HG03342 (cell line): ENCODE measurements around the gene CFAP161.
"Not testable (repeated sequence)": the region's sequence is repeated elsewhere in the genome, so short reads cannot be mapped to it uniquely, and the experiment has no call there.

Source experiments
- ATAC-seq: cut with Tn5 transposase; IDR thresholded peaks from one replicate; pipeline ENCODE4 v1.9.1; 2021; ENCODE audit warnings: mild to moderate bottlenecking, moderate library complexity; ENCODE audit not compliant: unreplicated experiment

Gene CFAP161

DNA sequence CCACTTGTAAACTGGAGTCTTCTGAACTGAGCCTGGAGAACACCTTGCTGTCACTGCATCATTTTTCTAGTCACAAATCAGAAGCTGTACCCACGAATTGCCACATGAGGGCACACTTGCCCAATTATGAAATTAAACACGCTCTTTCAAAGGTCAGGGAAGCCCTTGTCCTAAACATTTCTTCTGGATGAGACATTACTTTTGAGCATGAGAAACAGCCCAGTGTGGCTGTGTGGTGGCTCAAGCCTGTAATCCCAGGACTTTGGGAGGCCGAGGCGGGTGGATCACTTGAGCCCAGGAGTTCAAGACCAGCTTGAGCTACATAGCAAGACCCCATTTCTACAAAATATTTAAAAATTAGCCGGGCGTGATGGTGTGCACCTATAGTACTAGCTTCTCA is 27.5 kb upstream of the CFAP161 start:
- no peak for ATAC-seq

DNA sequence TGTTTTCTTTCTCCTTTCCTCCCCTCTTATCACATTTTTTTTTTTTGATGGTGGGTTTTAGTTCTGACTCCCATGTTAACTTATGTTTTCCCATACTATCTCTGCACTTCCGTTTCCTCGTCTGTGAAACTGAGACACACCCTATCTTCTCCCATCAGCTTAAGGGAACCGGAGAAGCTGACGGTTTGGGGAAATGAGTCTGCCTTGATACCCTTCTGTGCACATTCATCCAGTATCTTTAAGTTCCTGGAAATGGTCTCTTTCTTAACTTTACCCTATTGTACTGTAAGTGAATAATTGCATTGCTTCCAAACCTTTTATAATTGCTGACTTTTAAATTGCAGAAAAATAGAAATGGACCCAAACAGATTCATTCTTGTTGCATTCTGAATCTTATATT is 26.2 kb upstream of the CFAP161 start:
- no peak for ATAC-seq

DNA sequence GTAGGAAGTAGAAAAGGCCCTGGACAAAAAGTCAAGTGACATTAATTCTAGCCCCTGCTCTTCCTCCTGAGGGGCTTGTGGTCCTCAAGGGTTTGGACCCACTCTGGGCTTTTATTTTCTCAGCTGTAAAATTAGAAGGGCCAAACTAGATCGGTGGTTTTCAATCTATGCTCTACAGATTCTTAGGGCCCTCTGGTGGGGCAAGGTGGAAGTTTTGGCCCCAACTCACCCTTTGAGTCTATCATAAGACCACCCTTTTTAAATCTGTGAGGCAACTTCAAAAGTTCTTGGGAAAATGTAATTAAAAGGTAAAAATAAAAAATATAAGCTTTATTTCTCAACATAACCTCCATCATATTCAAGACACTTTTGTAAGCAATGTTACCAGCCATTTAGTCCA is 25.6 kb upstream of the CFAP161 start:
- ATAC-seq: no peak

DNA sequence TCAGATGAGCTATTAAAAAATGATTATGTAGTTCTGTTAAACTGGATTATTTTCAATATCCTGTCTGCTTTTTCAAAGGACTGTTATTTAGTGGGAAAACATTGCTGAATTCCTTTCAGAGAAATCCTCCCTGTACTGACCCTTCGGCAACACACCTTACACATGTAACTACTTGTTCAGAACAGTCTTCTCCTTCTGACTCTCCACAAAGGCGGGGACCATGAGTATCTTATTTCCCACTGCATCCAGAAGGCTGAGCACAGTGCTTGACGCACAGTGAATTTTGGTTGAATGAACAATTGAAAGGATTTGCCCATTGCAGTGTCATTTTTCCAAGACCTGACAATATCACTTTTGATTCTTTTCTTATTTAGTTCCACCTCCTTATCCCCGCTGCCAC is 23.1 kb upstream of the CFAP161 start:
- no peak for ATAC-seq

DNA sequence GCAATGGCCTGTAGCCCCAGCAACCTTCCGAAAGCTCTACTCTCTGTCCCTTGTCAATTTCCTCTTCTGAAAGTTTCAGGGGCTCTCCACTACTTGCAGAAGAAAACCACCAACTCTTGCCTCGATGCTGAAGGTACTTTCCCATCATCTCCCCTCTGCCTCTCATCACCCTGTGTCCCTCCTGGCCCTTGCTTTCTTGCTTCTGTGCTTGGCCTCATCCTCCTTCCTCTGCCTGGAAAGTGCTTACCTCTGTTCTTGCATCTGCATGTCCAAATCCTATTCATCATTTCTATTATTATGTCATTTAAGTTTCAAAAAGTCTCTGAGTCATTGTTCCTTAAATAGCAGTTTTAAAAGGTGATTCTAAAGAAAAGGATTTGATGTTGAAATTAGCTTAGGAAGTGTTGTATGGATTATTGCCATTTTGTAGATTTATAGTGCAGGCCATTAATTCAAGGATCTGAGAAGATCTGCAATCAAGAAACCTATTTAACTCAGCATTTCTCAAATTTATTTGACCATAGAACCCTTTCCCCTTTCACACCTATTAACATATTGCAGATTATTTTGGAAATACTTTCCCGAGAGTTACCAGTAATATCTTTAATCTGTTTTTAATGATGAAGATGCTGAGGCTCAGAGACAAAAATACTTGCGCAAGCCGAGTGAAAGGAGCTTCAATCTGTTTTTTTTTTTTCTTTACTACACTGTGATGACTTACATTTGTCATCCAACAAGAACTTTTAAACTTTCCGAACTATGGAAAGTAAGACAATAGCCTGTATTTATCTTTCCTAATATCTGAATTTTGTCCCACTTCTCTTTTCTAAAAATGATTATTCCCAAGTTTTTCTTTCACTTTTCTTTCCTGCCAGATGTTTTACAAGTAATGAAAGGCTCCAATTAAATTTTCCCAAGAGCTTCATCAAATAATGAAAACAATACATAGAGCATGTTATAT is 22.3 kb upstream of the CFAP161 start:
- peak; percentile 90 for ATAC-seq

DNA sequence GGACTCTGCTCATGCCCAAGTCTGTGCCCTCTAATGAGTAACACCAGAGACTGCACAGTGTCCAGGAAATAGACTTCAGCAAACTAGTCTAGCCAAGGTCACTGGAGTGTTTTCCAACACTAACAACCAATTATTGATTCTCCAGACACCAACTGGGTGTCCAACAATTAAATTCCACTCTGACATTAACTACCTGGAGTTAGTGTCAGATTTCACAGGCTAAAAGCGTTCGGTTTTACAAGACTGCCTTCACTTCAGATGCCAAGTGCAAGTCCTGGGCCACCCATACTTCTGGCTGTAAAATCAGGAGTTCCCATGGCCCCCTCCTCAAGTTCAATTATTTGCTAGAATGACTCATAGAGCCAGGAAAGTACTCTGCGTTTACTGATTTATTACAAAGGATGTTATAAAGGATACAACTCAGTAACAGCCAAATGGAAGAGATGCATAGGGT is 20.8 kb upstream of the CFAP161 start:
- ATAC-seq: no peak

DNA sequence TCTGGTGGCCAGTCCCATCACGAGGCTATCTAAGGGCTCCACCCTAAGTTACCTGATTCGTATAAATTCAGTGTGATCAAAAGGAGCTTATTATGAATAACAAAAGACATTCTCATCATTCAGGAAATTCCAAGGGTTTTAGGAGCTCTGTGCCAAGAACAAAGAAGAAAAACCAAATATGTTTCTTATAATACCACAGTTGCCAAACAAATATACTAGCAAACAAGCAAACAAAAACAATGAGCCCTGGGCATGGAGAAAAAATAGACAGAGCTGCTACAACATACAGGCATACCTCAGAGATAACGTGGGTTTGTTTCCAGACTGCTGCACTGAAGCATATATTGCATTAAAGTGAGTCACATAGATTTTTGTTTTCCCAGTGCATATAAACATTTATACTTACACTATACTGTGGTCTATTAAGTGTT is 20.2 kb upstream of the CFAP161 start:
- no peak for ATAC-seq

DNA sequence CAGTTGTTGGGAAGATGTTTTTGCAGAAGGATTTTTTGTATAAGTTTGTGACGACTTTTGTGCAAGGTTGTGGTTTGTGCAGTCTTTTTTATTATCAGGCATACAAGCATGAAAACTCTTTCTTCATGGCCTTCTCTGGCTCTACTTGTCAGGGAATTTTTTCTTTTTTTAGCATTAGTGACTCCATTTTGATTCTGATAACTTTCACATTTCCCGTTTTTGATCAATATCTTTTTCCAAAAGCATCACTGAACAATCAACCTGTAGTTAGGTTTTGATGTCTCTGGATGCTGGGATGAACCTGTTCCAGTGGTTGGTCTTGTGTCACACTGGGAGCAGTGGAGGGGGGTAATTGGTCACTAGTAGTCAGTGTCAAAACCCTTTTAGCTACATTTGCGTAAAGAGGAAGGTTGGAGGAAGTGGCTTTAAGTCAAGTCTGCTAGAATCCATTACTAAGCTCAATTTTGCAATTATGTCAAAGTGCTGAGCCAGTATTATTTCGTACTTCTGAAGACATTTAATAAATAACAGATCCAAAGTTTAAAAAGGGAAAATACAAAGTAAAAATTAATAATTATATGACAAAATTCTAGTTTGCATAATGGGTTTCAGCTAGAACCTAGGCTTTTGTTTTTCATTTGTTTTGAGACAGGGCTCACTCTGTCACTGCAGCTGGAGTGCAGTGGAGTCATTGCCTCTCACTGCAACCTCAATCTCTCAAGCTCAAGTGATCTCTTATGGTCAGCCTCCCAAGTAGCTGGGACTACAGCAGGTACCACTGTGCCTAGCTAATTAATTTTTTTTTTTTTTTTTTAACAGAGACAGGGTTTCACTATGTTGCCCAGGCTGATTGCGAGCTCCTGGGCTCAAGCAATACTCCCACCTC is 18.8 kb upstream of the CFAP161 start:
- ATAC-seq: no peak

DNA sequence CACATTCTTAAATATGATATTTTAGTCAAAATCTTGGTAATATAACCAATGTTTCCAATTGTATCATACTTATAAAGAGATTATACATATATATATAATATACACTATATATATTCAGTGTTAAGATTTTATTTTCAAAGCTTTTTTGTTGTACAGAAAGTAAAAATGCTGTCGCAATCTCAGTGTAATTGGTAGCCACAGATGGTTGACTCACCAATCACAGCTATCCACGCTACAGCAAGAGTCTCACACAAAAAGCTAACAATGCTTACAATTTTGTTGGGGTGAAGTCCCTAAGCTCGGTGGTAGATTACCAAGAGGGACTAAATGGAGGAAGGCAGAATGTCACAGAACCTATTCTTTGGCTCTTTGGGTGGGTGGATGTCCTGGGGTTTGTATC is 16.9 kb upstream of the CFAP161 start:
- ATAC-seq: no peak

DNA sequence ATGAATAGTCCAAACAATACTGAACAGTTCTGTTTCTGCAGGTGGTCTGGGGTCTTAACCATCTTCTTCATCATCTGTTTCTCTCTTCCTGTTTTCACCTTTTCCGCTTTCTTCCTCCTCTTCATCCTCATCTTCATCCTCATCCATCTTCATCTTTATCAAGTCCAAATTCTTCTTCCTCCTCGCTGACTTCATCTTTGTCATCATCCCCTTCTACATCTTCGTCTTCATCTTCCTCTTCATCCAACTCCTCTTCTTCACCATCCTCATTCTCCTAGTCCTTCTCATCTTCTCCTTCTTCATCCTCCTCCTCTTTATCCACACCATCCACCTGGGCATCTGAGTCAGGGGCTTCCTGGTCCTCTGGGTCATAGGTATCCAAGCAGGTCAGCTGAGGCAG is 16.5 kb upstream of the CFAP161 start:
- no peak for ATAC-seq

DNA sequence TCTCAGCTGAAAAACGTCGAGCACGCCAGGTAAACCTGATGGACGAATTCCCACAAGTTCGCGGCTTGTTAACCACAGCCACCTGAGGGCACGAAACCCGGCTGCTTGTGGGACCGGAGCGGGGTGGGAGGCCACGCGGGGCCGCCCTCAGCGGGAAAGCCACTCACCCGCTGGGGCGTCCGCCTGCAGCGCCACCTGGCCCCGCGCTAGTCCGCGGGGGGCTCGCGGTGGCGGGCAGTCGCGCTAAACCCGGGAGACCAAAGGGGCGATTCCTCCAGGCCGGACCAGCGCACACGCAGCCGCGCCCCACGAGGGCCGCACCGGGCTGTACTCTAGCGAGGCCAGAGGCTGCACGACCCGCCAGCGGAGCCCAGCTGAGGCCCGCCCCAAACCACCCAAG is 15.7 kb upstream of the CFAP161 start:
- ATAC-seq: no peak

DNA sequence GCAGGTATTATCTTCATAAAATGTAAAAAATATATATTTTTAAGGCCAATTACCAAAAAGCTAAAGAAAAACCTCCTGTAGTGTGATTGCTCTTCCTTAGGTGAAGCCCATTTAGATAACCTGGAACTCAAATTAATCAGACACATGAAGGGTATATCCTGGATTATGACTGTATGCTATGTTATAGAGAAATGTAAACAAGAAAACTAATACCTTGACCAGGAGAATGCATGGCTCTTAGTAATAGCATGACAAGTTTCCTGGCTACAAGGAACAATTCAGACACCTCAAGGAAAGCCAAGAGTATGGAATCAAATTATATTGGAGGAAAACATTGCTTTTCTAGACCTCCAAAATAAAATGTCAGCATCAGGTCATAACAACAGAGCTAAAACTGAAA is 14.0 kb upstream of the CFAP161 start:
- no peak for ATAC-seq

DNA sequence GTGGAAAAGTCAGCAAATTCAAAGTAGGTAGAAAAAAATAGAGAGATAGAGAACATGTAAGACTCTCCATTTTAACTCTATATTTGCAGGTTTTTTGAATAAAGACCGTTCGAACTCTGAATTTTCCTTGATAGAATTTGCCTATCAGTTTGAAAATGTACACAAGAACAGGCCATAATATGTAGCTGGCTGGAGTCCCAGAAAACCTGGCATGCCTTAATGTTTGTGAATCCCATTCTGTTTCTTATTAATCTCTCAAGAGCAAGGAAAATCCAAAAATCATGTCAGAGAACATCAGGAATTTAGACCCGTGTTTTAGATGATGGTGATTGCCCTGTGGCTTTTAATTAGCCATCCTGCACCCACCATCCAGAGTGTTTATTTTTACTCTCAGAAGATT is 7.2 kb upstream of the CFAP161 start:
- ATAC-seq: no peak

DNA sequence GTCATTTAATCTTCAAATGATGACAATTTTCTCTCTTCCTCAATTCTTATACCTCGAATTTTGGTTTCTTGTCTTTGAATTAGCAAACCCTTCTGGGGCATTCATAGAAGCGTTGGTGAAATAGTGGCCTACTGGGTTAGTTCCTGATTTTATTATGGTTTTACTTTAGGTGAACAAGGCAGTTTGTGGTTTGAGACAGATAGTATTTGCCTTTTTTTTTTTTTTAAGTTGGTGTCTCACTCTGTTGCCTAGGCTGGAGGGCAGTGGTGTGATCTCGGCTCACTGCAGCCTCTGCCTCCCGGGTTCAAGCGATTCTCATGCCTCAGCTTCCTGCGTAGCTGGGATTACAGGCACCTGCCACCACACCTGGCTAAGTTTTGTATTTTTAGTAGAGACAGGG is 7.4 kb downstream of the CFAP161 start:
- not testable (repeated sequence) for ATAC-seq

DNA sequence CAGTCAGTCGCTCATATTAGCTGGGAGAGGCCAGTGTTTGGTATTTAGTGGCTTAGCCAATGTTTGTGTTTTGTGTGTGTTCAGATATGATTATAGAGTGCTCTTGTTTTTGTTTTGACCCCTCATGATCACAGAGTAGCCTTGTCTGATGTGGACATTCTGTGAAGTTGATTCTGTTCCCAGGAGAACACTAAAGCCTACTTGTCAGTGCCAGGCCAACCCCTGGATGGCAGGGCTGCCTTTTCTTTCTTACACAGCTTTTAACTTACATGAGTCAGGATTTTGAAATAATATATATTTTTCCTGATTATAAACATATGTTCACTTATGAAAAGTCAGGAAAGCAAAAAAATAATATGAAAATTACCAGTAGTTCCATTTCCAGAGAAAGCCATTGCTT is 11.9 kb downstream of the CFAP161 start:
- ATAC-seq: no peak

DNA sequence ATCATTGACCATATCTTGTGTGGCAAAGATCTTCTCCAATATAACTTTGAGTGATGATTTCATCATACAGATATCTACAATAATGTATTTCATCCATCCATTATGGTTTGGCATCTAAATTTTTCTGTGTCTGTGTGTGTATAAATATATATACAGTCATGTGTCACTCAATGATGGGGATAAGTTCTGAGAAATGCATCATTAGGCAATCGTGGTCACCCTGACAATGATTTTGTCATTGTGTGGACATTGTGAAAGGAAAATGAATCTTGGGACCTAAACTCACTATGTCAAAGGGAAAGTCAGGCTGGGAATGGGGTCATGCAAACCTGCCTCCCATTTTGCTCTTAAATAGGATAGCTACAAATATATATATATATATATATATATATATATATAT is 12.4 kb downstream of the CFAP161 start:
- no peak for ATAC-seq

DNA sequence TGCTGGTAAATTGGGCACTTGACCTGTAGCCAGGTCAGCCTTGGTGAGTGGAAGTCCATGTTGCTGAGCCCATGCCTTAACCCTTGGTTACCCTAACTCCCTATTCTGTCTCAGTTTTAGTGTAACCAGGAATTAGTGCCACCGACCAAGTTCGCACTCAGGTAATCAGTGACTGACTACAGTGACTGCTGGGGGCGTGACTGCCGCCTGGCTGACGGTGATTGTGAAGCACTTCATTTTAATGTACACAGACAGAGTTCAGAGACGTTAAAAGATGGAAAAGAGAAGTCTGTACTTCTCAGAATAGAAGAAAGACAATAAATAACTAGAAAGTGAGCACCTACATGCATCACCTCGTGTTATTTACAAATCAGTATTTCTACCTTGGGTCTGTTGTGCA is 17.3 kb downstream of the CFAP161 start:
- ATAC-seq: no peak

DNA sequence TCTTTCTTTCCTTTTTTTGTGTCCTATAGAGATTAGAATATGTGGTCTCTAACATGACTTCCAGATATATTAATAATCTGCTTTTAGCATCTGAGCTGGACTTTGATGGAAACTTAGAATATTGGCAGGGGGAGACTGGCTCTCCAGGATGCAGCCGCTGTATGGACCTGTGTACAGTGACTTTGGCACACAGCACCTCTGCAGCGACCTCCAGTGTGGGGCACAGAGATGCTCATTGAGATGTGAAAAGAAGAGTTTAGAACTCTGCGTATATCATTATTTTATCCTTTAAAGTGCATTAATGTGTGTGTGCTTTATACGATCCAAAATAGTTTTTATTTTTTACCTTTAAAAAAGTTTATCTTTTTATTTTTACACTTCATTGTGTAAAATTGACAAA is 18.3 kb downstream of the CFAP161 start:
- no peak for ATAC-seq

DNA sequence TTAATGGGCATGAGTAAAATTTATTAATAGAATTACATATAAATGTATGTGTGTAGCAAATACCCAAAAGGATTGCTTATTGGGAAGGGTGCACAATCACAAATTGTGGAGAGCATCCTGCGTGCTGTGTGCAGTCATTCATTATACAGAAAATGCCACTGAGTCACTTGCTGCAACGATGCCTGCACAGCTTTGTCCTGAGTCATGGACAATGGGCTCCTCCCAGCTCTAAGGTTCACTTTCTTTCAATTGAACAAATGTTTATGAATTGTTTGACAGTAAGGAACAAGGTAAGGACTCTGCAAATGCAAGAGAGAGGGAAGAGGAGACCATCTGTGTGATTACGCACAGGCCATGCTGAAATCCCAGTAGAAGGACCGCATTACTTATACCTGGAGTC is 18.7 kb downstream of the CFAP161 start:
- no peak for ATAC-seq

DNA sequence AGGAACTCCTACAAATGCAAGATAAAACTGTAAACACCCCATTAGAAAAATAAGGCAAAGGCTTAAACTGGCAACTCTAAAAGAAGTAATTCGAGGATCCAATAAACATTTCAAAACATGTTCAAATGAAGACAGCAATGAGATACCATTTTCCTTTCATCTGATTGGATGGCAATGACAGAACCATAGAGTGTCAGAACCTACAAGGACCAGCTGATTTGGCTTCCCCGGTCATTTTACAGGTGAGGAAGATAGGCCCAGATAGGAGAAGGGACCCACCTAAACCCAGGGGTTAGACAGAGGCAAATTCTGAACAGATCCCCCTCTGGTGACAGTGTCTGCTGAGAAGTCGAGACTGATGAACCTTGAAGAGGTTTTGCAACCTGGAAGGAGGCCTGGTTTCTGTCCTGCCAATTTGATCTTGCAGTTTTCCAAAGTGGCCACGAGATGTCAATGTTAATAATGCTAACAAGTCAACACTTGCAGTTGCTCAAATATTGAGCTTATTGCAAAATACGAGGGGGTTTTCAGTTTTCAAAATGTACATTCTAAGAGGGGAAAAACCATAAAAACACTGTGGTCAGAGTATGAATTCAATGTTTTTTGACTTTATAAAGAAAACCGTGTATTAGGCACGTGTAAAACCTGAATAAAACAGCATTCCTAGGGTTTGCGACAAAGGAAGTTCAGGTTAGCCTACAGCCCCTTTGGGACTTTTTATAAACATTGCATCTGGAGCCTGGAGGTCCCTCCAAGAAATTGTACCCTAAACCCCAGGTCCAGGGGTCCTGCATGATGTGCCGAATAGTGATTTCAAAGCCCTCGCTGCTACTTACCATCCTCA is 21.5 kb downstream of the CFAP161 start:
- ATAC-seq: peak; percentile 47

DNA sequence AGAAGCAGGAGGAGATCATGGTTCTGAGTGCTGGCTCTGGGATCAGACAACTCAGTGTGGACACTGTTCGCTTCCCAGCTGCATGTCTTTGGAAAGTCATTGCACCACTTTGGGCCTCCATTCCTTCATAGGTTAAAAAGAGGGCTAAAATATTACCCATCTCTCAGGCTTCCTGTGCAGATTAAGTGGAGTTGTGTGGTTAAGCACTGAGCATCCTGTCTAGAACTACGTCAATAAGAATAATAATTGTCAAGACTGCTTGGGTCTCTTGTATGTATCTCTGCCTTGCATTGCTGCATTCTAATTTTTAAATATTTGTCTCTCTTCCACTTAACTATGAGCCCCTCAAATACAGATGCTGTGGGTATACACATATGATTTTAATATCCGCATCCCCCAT is 22.3 kb downstream of the CFAP161 start:
- ATAC-seq: no peak
